GM12878 (cell line): ENCODE results near the gene NAE1. TPM values are rescaled to one million over a fixed set of nuclear protein-coding genes. Genes with fewer than 3 reads are reported as not detected.
A peak's percentile ranks its signal among the peaks of the same experiment; 100 is the strongest.

Experiments
- CEBPB ChIP-seq, 2 experiments: fragments of 150-350 bp in 1 of 2; IDR thresholded peaks; 2 replicates each; pipeline ENCODE4 v1.6.1; 2012 to 2014; ENCODE audit warnings: low read depth in 2 of 2, low read length in 2 of 2, borderline replicate concordance in 1 of 2, inconsistent platforms in 1 of 2
- CHD2 ChIP-seq: IDR thresholded peaks from 2 replicates; pipeline ENCODE4 v1.6.1; 2011; ENCODE audit warnings: low read depth, low read length, improper control_type of control experiment, borderline replicate concordance
- CHD4 ChIP-seq: fragments of 200-600 bp; sonication (generic); IDR thresholded peaks from 2 replicates; pipeline ENCODE4 v1.6.1; 2016; ENCODE audit warnings: mild to moderate bottlenecking
- CREM ChIP-seq: IDR thresholded peaks from 2 replicates; pipeline ENCODE4 v1.6.1; 2014; ENCODE audit warnings: antibody characterized with exemption, low read depth
- E2F8 ChIP-seq: fragments of 450-650 bp; IDR thresholded peaks from 2 replicates; pipeline ENCODE4 v1.6.1; 2018; ENCODE audit warnings: mild to moderate bottlenecking, low read depth, moderate library complexity; ENCODE audit not compliant: partially characterized antibody
- ELK1 ChIP-seq: IDR thresholded peaks from 2 replicates; pipeline ENCODE4 v1.6.1; 2012; ENCODE audit warnings: low read depth, low read length, improper control_type of control experiment
- EP300 ChIP-seq, 2 experiments: fragments of 150-350 bp in 1 of 2; IDR thresholded peaks; 2 replicates each; pipeline ENCODE4 v1.6.1; 2011 to 2012; ENCODE audit warnings: low read depth in 2 of 2, low read length in 2 of 2, borderline replicate concordance in 1 of 2, improper control_type of control experiment in 1 of 2, inconsistent platforms in 1 of 2; ENCODE audit not compliant: control insufficient read depth in 1 of 2
- ESRRA ChIP-seq: IDR thresholded peaks from 2 replicates; pipeline ENCODE4 v1.6.1; 2012; ENCODE audit warnings: mild to moderate bottlenecking, low read length, improper control_type of control experiment
- JUNB ChIP-seq: IDR thresholded peaks from 2 replicates; pipeline ENCODE4 v1.6.1; 2016; ENCODE audit warnings: antibody characterized with exemption, mild to moderate bottlenecking
- MEF2B ChIP-seq: fragments of 450-650 bp; IDR thresholded peaks from 2 replicates; pipeline ENCODE4 v1.6.1; 2018; ENCODE audit warnings: mild to moderate bottlenecking, moderate library complexity; ENCODE audit not compliant: partially characterized antibody, poor library complexity, severe bottlenecking
- NR2F1 ChIP-seq: fragments of 450-650 bp; conservative IDR thresholded peaks from 2 replicates; pipeline ENCODE4 v1.6.1; 2017; ENCODE audit warnings: mild to moderate bottlenecking
- RAD21 ChIP-seq: IDR thresholded peaks from 2 replicates; pipeline ENCODE4 v1.6.1; 2011; ENCODE audit warnings: mild to moderate bottlenecking, low read depth, low read length, moderate library complexity; ENCODE audit not compliant: insufficient read depth
- RCOR1 ChIP-seq: conservative IDR thresholded peaks from 2 replicates; pipeline ENCODE4 v1.6.1; 2012; ENCODE audit warnings: low read depth, low read length, improper control_type of control experiment
- RFX5 ChIP-seq: IDR thresholded peaks from 2 replicates; pipeline ENCODE4 v1.6.1; 2011; ENCODE audit warnings: low read depth, low read length, improper control_type of control experiment
- SIN3A ChIP-seq: IDR thresholded peaks from 2 replicates; pipeline ENCODE4 v1.6.1; 2012; ENCODE audit warnings: low read depth, low read length, improper control_type of control experiment
- SIX5 ChIP-seq: IDR thresholded peaks from 2 replicates; pipeline ENCODE4 v1.6.1; 2011; ENCODE audit warnings: mild to moderate bottlenecking, low read depth, low read length, moderate library complexity; ENCODE audit not compliant: severe bottlenecking
- SMC3 ChIP-seq: IDR thresholded peaks from 2 replicates; pipeline ENCODE4 v1.6.1; 2011; ENCODE audit warnings: low read length, improper control_type of control experiment, borderline replicate concordance
- SPI1 ChIP-seq: IDR thresholded peaks from 2 replicates; pipeline ENCODE4 v1.6.1; 2011; ENCODE audit warnings: low read depth, mild to moderate bottlenecking, low read length, moderate library complexity, borderline replicate concordance; ENCODE audit not compliant: insufficient read depth
- TAF1 ChIP-seq: IDR thresholded peaks from 2 replicates; pipeline ENCODE4 v1.6.1; 2011; ENCODE audit warnings: mild to moderate bottlenecking, low read depth, low read length, borderline replicate concordance
- TCF7 ChIP-seq: IDR thresholded peaks from 2 replicates; pipeline ENCODE4 v1.6.1; 2014; ENCODE audit warnings: antibody characterized with exemption, borderline replicate concordance
- ZBTB4 ChIP-seq: fragments of 450-650 bp; formaldehyde crosslinking; IDR thresholded peaks from 2 replicates; pipeline ENCODE4 v1.4.0; 2022; ENCODE audit warnings: mild to moderate bottlenecking, moderate library complexity
- ZNF217 ChIP-seq: fragments of 450-650 bp; IDR thresholded peaks from 2 replicates; pipeline ENCODE4 v1.6.1; 2017; ENCODE audit warnings: antibody characterized with exemption, mild to moderate bottlenecking
- ZNF274 ChIP-seq: IDR thresholded peaks from one replicate; pipeline ENCODE4 v1.8.0; 2011; ENCODE audit not compliant: insufficient read length, insufficient read depth
- polyA plus RNA-seq, 11 experiments: library from polyadenylated mRNA; depleted of rRNA in 4 of 11; unstranded in 6 of 11; stranded (reverse) in 5 of 11; fragments of >200 nt; fragmentation: Nextera tagmentation in 4 of 11; fragmentation: Illumina TruSeq in 1 of 11; extraction: Ambion mirVana in 4 of 11; extraction: Trizol in 1 of 11; gene quantifications; 1 replicate in 1 of 11; 2 replicates in 10 of 11; pipeline versions ENCODE4 v1.2.1 to v1.2.3, GENCODE V29; 2011 to 2016; ENCODE audit warnings: inconsistent platforms in 2 of 11, missing spikeins in 2 of 11, low read depth in 1 of 11
- total RNA-seq, 4 experiments: library from RNA; depleted of rRNA in 3 of 4; stranded (reverse); fragments of >200 nt in 3 of 4; fragmentation: Illumina TruSeq in 1 of 4; extraction: Trizol in 1 of 4; gene quantifications; 2 replicates each; pipeline versions ENCODE4 v1.2.1 to v1.2.3, GENCODE V29; 2013 to 2021

The NAE1 gene
- total and polyA plus RNA-seq, 10 of the 15 experiments (the other 5 are each of a cell fraction or from before 2014, with no cell fraction given): 58.7 to 106 (median 78.7) TPM

- TF ChIP-seq E2F8 (no peak), RCOR1 (peak; percentile 77; the same call in 1 of the 2 replicates), ESRRA (no peak), CEBPB (IDR thresholded peaks at IDR 0.05; ENCODE audit: borderline replicate concordance in 1 of 2, low read depth in 2 of 2, low read length in 2 of 2) (no peak), TAF1 (peak; percentile 72; the same call in 1 of the 2 replicates), CHD4 (no peak), ZBTB4 (CRISPR knock-in tag) (no peak), EP300 (IDR thresholded peaks at IDR 0.05; ENCODE audit: borderline replicate concordance in 1 of 2, control insufficient read depth in 1 of 2, low read depth in 2 of 2, low read length in 2 of 2) (no peak), ZNF217 (peak; percentile 93), SPI1 (no peak), SIN3A (no peak), CHD2 (no peak), ELK1 (no peak), NR2F1 (peak; percentile 71; the same call in 1 of the 2 replicates), RAD21 (peak; percentile 52), SIX5 (no peak), MEF2B (no peak), CREM (peak; percentile 56), ZNF274 (no peak), SMC3 (peak; percentile 31; the same call in 1 of the 2 replicates), JUNB (no peak), TCF7 (0 out of 2 replicates have a peak, but pooled peaks have one; percentile 20), RFX5 (no peak)
Observed at GRCh38 chr16:66830422-66831404, at the start of gene NAE1 (continued).
